Measurements from ENCODE around the gene F8. TPM values are rescaled to one million over a fixed set of nuclear protein-coding genes. Genes with fewer than 3 reads are reported as not detected.

Gene F8
- total and polyA plus RNA-seq, 9 of the 15 experiments (the other 6 are each of a cell fraction or from before 2014, with no cell fraction given), result 0.41 to 3.8 (median 0.91) TPM

DNA sequence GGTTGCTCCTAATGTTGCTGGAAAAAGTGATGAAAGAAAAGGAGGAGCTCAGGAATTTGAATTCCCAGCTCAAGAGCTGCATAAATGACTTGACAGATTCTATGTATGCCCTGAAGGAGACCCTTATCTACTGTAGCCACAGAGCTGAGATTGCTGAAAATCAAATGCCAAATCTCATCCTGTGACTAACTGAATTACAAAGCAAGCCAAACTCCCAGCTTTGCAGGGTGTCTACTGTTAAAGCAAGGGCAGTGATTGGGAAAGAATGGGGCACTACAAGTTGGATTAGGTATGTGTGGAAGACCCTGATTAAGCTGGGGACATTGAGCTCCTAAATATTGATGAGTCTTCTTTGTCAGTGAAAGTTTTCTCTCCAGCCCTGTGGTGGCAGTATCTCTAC is 167.3 kb downstream of the F8 start (continued):
- TF ChIP-seq KDM1A (IDR thresholded peaks at IDR 0.05) (peak; percentile 98), RCOR1 (IDR thresholded peaks at IDR 0.05; ENCODE audit: borderline replicate concordance in 1 of 2, low read depth in 2 of 2, low read length in 2 of 2) (peak; percentile 83 to 97), ZNF24 (IDR thresholded peaks at IDR 0.05) (no peak), HNRNPH1 (optimal IDR thresholded peaks at IDR 0.05; ENCODE audit: low read depth, low read length) (no peak), ZNF436 (CRISPR knock-in tag; IDR thresholded peaks at IDR 0.05) (no peak), MEIS2 (IDR thresholded peaks at IDR 0.05; ENCODE audit: partially characterized antibody) (no peak), TAL1 (IDR thresholded peaks at IDR 0.05) (peak; percentile 21; the same call in 1 of the 2 replicates), POLR2AphosphoS5 (IDR thresholded peaks at IDR 0.05; ENCODE audit: control insufficient read depth, insufficient read depth, low read depth, low read length) (no peak), ZFP30 (CRISPR knock-in tag; IDR thresholded peaks at IDR 0.05; ENCODE audit: borderline replicate concordance) (no peak)

DNA sequence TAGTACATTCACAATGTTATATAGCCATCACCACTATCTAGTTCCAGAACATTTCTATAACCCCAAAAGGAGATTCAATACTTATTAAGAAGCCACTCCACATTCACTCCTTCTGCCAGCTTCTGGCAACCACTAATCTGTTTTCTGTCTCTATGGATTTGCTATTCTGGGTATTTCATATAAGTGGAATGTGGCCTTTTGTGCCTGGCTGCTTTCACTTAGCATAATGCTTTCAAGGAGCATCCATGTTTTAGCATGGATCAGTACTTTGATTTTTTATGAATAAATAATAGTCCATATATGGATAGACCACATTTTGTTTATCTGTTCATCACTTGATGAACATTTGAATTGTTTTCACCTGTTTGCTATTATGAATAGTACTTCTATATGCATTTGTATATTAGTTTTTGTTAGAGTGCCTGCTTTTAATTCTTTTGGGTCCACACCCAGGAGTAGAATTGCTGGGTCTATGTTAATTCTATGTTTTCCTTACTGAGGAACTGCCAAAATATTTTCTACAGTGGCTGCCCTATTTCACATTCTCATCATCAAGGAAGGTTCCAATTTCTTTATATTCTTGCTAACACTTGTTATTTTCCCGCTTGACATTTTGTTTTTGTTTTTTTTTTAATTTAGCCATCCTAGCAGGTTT is 171.4 kb downstream of the F8 start:
- 20% methylated on average over 1 of the region's 1 CpG for WGBS (ENCODE audit: insufficient coverage, low coverage, missing lambda C conversion rate)
- no TSS peak for BruUV-seq (replicated peaks)
- ATAC-seq, result no peak
- FAIRE-seq, result no peak
- Histone ChIP-seq H3K27me3 (ENCODE audit: control insufficient read depth in 2 of 2, insufficient read depth in 2 of 2, low read length in 2 of 2) (no peaks in the 10 kb centered on the region), H3K27ac (ENCODE audit: extremely low read depth, low read depth, low read length) (no peak overlapping the region), H3K9ac (ENCODE audit: insufficient read depth in 1 of 2, low read depth in 2 of 2, low read length in 2 of 2) (no peak overlapping the region), H3K9me3 (replicated peaks; ENCODE audit: control insufficient read depth, insufficient read depth, low read depth, low read length) (no peaks in the 10 kb centered on the region), H2AFZ (ENCODE audit: low read depth, low read length) (no peak overlapping the region), H3K36me3 (ENCODE audit: control insufficient read depth, insufficient read depth, low read length) (no peaks in the 10 kb centered on the region), H3K79me2 (ENCODE audit: control insufficient read depth, insufficient read depth, low read length) (no peaks in the 10 kb centered on the region), H3K4me1 (replicated peaks in 1 of 2; ENCODE audit: control insufficient read depth in 2 of 2, insufficient read depth in 2 of 2, low read length in 2 of 2) (no peaks in the 10 kb centered on the region; a peak in 1 of 5 replicates), H3K9me1 (ENCODE audit: control insufficient read depth, insufficient read depth, low read length) (no peaks in the 10 kb centered on the region), H4K20me1 (replicated peaks; ENCODE audit: control insufficient read depth, insufficient read depth, low read length) (no peaks in the 10 kb centered on the region), H3K4me2 (ENCODE audit: insufficient read depth, low read length) (no peak overlapping the region), H3K4me3 (no peak overlapping the region)
- ChIA-PET POLR2A (no interaction called here), CTCF (ENCODE audit: low intra/inter-chr PET ratio) (no interaction called here)
- in situ Hi-C loops (cut with MboI) (no loop called here), intact Hi-C loops (cut with micrococcal nuclease) (no loop called here)
- TF ChIP-seq OTX1 (CRISPR knock-in tag; IDR thresholded peaks at IDR 0.05) (no peak), ZBTB8A (IDR thresholded peaks at IDR 0.05; ENCODE audit: partially characterized antibody) (no peak), PPARD (CRISPR knock-in tag; IDR thresholded peaks at IDR 0.05) (no peak), KLF13 (tag; IDR thresholded peaks at IDR 0.05; ENCODE audit: borderline replicate concordance, low read depth) (no peak), SREBF2 (CRISPR knock-in tag; IDR thresholded peaks at IDR 0.05) (no peak), ZNF184 (CRISPR knock-in tag; IDR thresholded peaks at IDR 0.05) (no peak), YBX1 (IDR thresholded peaks at IDR 0.05) (no peak), ZNF197 (CRISPR knock-in tag; IDR thresholded peaks at IDR 0.05; ENCODE audit: low read depth) (no peak), TEAD4 (IDR thresholded peaks at IDR 0.05; ENCODE audit: low read length) (no peak), TEAD4 (CRISPR knock-in tag; IDR thresholded peaks at IDR 0.05; ENCODE audit: borderline replicate concordance) (no peak)
- TF ChIP-seq, protein P1, sequence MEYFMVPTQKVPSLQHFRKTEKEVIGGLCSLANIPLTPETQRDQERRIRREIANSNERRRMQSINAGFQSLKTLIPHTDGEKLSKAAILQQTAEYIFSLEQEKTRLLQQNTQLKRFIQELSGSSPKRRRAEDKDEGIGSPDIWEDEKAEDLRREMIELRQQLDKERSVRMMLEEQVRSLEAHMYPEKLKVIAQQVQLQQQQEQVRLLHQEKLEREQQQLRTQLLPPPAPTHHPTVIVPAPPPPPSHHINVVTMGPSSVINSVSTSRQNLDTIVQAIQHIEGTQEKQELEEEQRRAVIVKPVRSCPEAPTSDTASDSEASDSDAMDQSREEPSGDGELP (CRISPR knock-in tag; IDR thresholded peaks at IDR 0.05; ENCODE audit: borderline replicate concordance), result no peak
- no peak for DNase-seq (ENCODE audit: extremely low read depth in 1 of 4, low spot score in 3 of 4)

Data from K562 (cell line).